Fibroblast of upper back skin (primary cell): ENCODE results near the gene TGIF2.
"Not testable (repeated sequence)": the region's sequence is repeated elsewhere in the genome, so short reads cannot be mapped to it uniquely, and the experiment has no call there.

Experiments used
- DNase-seq: peaks from one replicate; pipeline ENCODE4 v3.0.0-alpha.2; 2013

The TGIF2 gene

GRCh38 chr20:36620917-36621316, 47.5 kb downstream of the TGIF2 start:
- DNase-seq: no peak

GRCh38 chr20:36623444-36623843, 50.0 kb downstream of the TGIF2 start:
- DNase-seq: no peak

GRCh38 chr20:36624068-36624943, 50.9 kb downstream of the TGIF2 start:
- DNase-seq: no peak

GRCh38 chr20:36624944-36625324, 51.5 kb downstream of the TGIF2 start:
- no peak for DNase-seq

GRCh38 chr20:36628076-36628475, 54.7 kb downstream of the TGIF2 start:
- DNase-seq: no peak

GRCh38 chr20:36629719-36630681, 56.6 kb downstream of the TGIF2 start:
- peak; percentile 21 for DNase-seq

GRCh38 chr20:36631646-36632045, 58.2 kb downstream of the TGIF2 start:
- DNase-seq: peak; percentile 2

- DNase-seq: no peak
Measured at GRCh38 chr20:36632147-36632486, 58.7 kb downstream of the TGIF2 start.

- DNase-seq: no peak
Measured at GRCh38 chr20:36632487-36633284, 59.3 kb downstream of the TGIF2 start.

- no peak for DNase-seq
Measured at GRCh38 chr20:36633285-36633772, 59.9 kb downstream of the TGIF2 start.

GRCh38 chr20:36634342-36634741, 60.9 kb downstream of the TGIF2 start:
- no peak for DNase-seq

GRCh38 chr20:36638876-36639400, 65.5 kb downstream of the TGIF2 start:
- DNase-seq: not testable (repeated sequence)

- no peak for DNase-seq
Measured at GRCh38 chr20:36641506-36641843, 68.1 kb downstream of the TGIF2 start.

- no peak for DNase-seq
Measured at GRCh38 chr20:36642136-36642535, 68.7 kb downstream of the TGIF2 start.
